DOHH2 (cell line): Measurements from ENCODE around the gene ABHD14A.
A peak's percentile ranks its signal among the peaks of the same experiment; 100 is the strongest.

Experiments used
- H3F3A ChIP-seq: fragments of 200-600 bp; sonication (generic), shearing (Covaris generic); 2 replicates; pipeline ENCODE4 v1.6.0; 2016; ENCODE audit warnings: antibody characterized with exemption, mild to moderate bottlenecking; ENCODE audit not compliant: control insufficient read depth, insufficient read depth
- H3K27ac ChIP-seq: fragments of 200-600 bp; sonication (generic); 2 replicates; pipeline ENCODE4 v1.5.1; 2014; ENCODE audit warnings: low read depth, mild to moderate bottlenecking, low read length, moderate library complexity
- H3K27me3 ChIP-seq: fragments of 200-600 bp; sonication (generic); 2 replicates; pipeline ENCODE4 v1.6.1; 2014; ENCODE audit warnings: mild to moderate bottlenecking, low read length, mixed read lengths; ENCODE audit not compliant: control insufficient read depth
- H3K36me3 ChIP-seq: fragments of 200-600 bp; sonication (generic); 2 replicates; pipeline ENCODE4 v1.6.1; 2014; ENCODE audit warnings: mild to moderate bottlenecking, low read length, moderate library complexity, mixed read lengths; ENCODE audit not compliant: control insufficient read depth
- H3K4me1 ChIP-seq: fragments of 200-600 bp; sonication (generic); 2 replicates; pipeline ENCODE4 v1.6.1; 2014; ENCODE audit warnings: mild to moderate bottlenecking, low read length, mixed read lengths; ENCODE audit not compliant: control insufficient read depth
- H3K4me2 ChIP-seq: fragments of 200-600 bp; sonication (generic); 2 replicates; pipeline ENCODE4 v1.6.0; 2014; ENCODE audit warnings: mild to moderate bottlenecking, low read length, moderate library complexity
- H3K4me3 ChIP-seq: fragments of 200-600 bp; sonication (generic); 2 replicates; pipeline ENCODE4 v1.5.1; 2014; ENCODE audit warnings: mild to moderate bottlenecking, low read length, mixed read lengths
- H3K79me2 ChIP-seq: fragments of 200-600 bp; sonication (generic); 2 replicates; pipeline ENCODE4 v1.6.1; 2014; ENCODE audit warnings: mild to moderate bottlenecking, low read length, mixed read lengths; ENCODE audit not compliant: control insufficient read depth
- H3K9me2 ChIP-seq: fragments of 200-600 bp; sonication (generic); replicated peaks from 2 replicates; pipeline ENCODE4 v1.6.1; 2014; ENCODE audit warnings: mild to moderate bottlenecking, low read length, mixed read lengths; ENCODE audit not compliant: control insufficient read depth
- H3K9me3 ChIP-seq: fragments of 200-600 bp; sonication (generic); 2 replicates; pipeline ENCODE4 v1.6.1; 2014; ENCODE audit warnings: antibody characterized with exemption, low read length, mixed read lengths; ENCODE audit not compliant: control insufficient read depth, insufficient read depth
- H4K20me1 ChIP-seq: fragments of 200-600 bp; sonication (generic); 2 replicates; pipeline ENCODE4 v1.6.0; 2014; ENCODE audit warnings: low read depth, mild to moderate bottlenecking, antibody characterized with exemption, low read length, moderate library complexity; ENCODE audit not compliant: control insufficient read depth, insufficient read depth
- CTCF ChIP-seq: fragments of 200-600 bp; sonication (generic); IDR thresholded peaks from one replicate; pipeline ENCODE4 v1.5.1; 2014; ENCODE audit warnings: antibody characterized with exemption, mild to moderate bottlenecking, low read depth, low read length; ENCODE audit not compliant: poor library complexity, severe bottlenecking
- EZH2phosphoT487 ChIP-seq: fragments of 200-600 bp; sonication (generic); IDR thresholded peaks from 2 replicates; pipeline ENCODE4 v1.6.1; 2017; ENCODE audit warnings: borderline replicate concordance, mild to moderate bottlenecking, antibody characterized with exemption, low read length, moderate library complexity, mixed read lengths

The ABHD14A gene

GRCh38 chr3:51971350-51971749 lies 3.5 kb upstream of the ABHD14A start:
- TF ChIP-seq CTCF = no peak
- no peak for TF ChIP-seq EZH2phosphoT487
- Histone ChIP-seq H4K20me1 (no peaks in the 10 kb centered on the region; the same call in 1 of the 2 replicates), H3K79me2 (peaks cover 25% of the 10 kb centered on the region), H3K27ac (no peak overlapping the region), H3F3A (peaks cover 25% of the 10 kb centered on the region), H3K4me3 (no peak overlapping the region), H3K9me3 (no peaks in the 10 kb centered on the region), H3K4me2 (no peak overlapping the region), H3K9me2 (no peaks in the 10 kb centered on the region), H3K36me3 (peaks cover 13% of the 10 kb centered on the region), H3K4me1 (peaks cover 34% of the 10 kb centered on the region), H3K27me3 (peaks cover 11% of the 10 kb centered on the region)

GRCh38 chr3:51974277-51974962 lies 444 bp upstream of the ABHD14A start:
- no peaks in the 10 kb centered on the region for H3K9me3 ChIP-seq
- H3K9me2 ChIP-seq = no peaks in the 10 kb centered on the region
- H3K4me3 ChIP-seq = peak overlapping the region; percentile 99
- peak overlapping the region; percentile 95 for H3K4me2 ChIP-seq
- H3K27ac ChIP-seq = peak overlapping the region; percentile 60
- peaks cover 26% of the 10 kb centered on the region for H3F3A ChIP-seq
- no peaks in the 10 kb centered on the region for H4K20me1 ChIP-seq
- H3K79me2 ChIP-seq = peaks cover 25% of the 10 kb centered on the region
- peaks cover 19% of the 10 kb centered on the region for H3K4me1 ChIP-seq
- TF ChIP-seq EZH2phosphoT487 (no peak), CTCF (peak; percentile 53)
- peaks cover 13% of the 10 kb centered on the region for H3K36me3 ChIP-seq
- H3K27me3 ChIP-seq = no peaks in the 10 kb centered on the region

GRCh38 chr3:51975852-51976549 lies 1.1 kb downstream of the ABHD14A start:
- TF ChIP-seq EZH2phosphoT487 = no peak
- peak; percentile 14 for TF ChIP-seq CTCF
- Histone ChIP-seq H3K79me2 (peaks cover 32% of the 10 kb centered on the region), H3K4me2 (peak overlapping the region; percentile 95), H3K36me3 (peaks cover 15% of the 10 kb centered on the region), H3K9me3 (no peaks in the 10 kb centered on the region), H4K20me1 (no peaks in the 10 kb centered on the region), H3K27ac (no peak overlapping the region), H3K4me3 (peak overlapping the region; percentile 99), H3F3A (peaks cover 24% of the 10 kb centered on the region), H3K27me3 (no peaks in the 10 kb centered on the region), H3K9me2 (no peaks in the 10 kb centered on the region), H3K4me1 (peaks cover 19% of the 10 kb centered on the region)
